HepG2 (cell line): Measurements from ENCODE around the gene PRDM7. TPM values are rescaled to one million over a fixed set of nuclear protein-coding genes. Genes with fewer than 3 reads are reported as not detected.
A peak's percentile ranks its signal among the peaks of the same experiment; 100 is the strongest.

Experiments
- ATAC-seq: fragments of 200-7000 bp; cut with Tn5 transposase; 3 replicates; pipeline ENCODE4 v1.9.1; 2020; ENCODE audit warnings: mild to moderate bottlenecking, moderate library complexity
- BruUV-seq: library from RNA; stranded (reverse); fragments of 400-500 nt; replicated peaks from 2 replicates; lab custom pipeline; 2021; lab: Mats Ljungman, UMichigan
- CTCF ChIA-PET: fragments of 300-600 bp; formaldehyde crosslinking; extraction: SDS; loops from one replicate; lab custom pipeline; 2021; ENCODE audit warnings: low total read pairs, inconsistent platforms, low intra/inter-chr PET ratio; lab: Yijun Ruan, JAX
- POLR2A ChIA-PET: fragments of 350-600 bp; sonication (Branson Sonifier 250); formaldehyde crosslinking; loops from one replicate; lab custom pipeline; 2020; ENCODE audit warnings: antibody characterized with exemption, inconsistent platforms; lab: Yijun Ruan, JAX
- DNase-seq: peaks from one replicate; pipeline ENCODE4 v3.0.0-alpha.2; 2015; ENCODE audit warnings: low spot score
- FAIRE-seq: peaks from 3 replicates; lab custom pipeline; 2011; peaks lifted over from hg19 to GRCh38; lab: Jason Lieb, UNC
- H2AFZ ChIP-seq: one replicate; pipeline ENCODE4 v1.6.1; 2011; ENCODE audit warnings: low read length, inconsistent platforms
- H3K27ac ChIP-seq: fragments of 300-600 bp; 3 replicates; pipeline ENCODE4 v1.8.0; 2011; ENCODE audit warnings: mixed run types, mild to moderate bottlenecking, mixed read lengths, low read length, inconsistent platforms; ENCODE audit not compliant: insufficient read depth; ENCODE audit errors: extremely low read length
- H3K27me3 ChIP-seq, 2 experiments: fragments of 200-600 bp in 1 of 2; 2 replicates in 1 of 2; 3 replicates in 1 of 2; pipeline versions ENCODE4 v1.6.0 to v1.8.0; 2011; ENCODE audit warnings: low read length in 2 of 2, mild to moderate bottlenecking in 2 of 2, moderate library complexity in 2 of 2, inconsistent platforms in 1 of 2; ENCODE audit not compliant: insufficient read depth in 2 of 2, control insufficient read depth in 1 of 2
- H3K36me3 ChIP-seq, 2 experiments: fragments of 200-600 bp in 1 of 2; replicated peaks in 1 of 2; 2 replicates in 1 of 2; 3 replicates in 1 of 2; pipeline versions ENCODE4 v1.5.1 to v1.8.0; 2011; ENCODE audit warnings: low read length in 2 of 2, inconsistent platforms in 1 of 2; ENCODE audit not compliant: insufficient read depth in 2 of 2, control insufficient read depth in 1 of 2
- H3K4me1 ChIP-seq: 2 replicates; pipeline ENCODE4 v1.5.1; 2012; ENCODE audit warnings: low read length, inconsistent platforms; ENCODE audit not compliant: insufficient read depth
- H3K4me2 ChIP-seq: 2 replicates; pipeline ENCODE4 v1.6.0; 2011; ENCODE audit warnings: low read depth, low read length, inconsistent platforms
- H3K4me3 ChIP-seq, 3 experiments: fragments of 200-600 bp in 1 of 3; sonication (generic), shearing (Covaris generic) in 1 of 3; replicated peaks in 1 of 3; 2 replicates each; pipeline ENCODE4 v1.5.1; 2011 to 2016; ENCODE audit warnings: low read length in 3 of 3, inconsistent platforms in 2 of 3, low read depth in 2 of 3, mild to moderate bottlenecking in 2 of 3, control low read depth in 1 of 3, mixed read lengths in 1 of 3; ENCODE audit not compliant: insufficient read depth in 1 of 3
- H3K79me2 ChIP-seq: one replicate; pipeline ENCODE4 v1.6.1; 2011; ENCODE audit warnings: low read length, inconsistent platforms; ENCODE audit not compliant: insufficient read depth
- H3K9ac ChIP-seq: 2 replicates; pipeline ENCODE4 v1.6.0; 2011; ENCODE audit warnings: mild to moderate bottlenecking, low read depth, low read length, inconsistent platforms; ENCODE audit not compliant: insufficient read depth
- H3K9me3 ChIP-seq: 2 replicates; pipeline ENCODE4 v1.5.1; 2012; ENCODE audit warnings: mild to moderate bottlenecking, low read length
- H4K20me1 ChIP-seq: 2 replicates; pipeline ENCODE4 v1.6.0; 2011; ENCODE audit warnings: inconsistent platforms, mild to moderate bottlenecking, low read length, moderate library complexity; ENCODE audit not compliant: insufficient read depth
- JUNB ChIP-seq: sonication (generic); formaldehyde crosslinking; IDR thresholded peaks from 2 replicates; pipeline ENCODE4 v1.8.0; 2022; ENCODE audit warnings: missing genetic modification reagents, mild to moderate bottlenecking, borderline replicate concordance
- KLF16 ChIP-seq, 2 experiments: sonication (generic) in 1 of 2; formaldehyde crosslinking in 1 of 2; IDR thresholded peaks; 2 replicates each; pipeline versions ENCODE4 v1.6.1 to v1.8.0; 2016 to 2023; ENCODE audit warnings: missing genetic modification reagents in 2 of 2, missing compliant biosample characterization in 1 of 2
- THYN1 ChIP-seq: sonication (generic); formaldehyde crosslinking; IDR thresholded peaks from 2 replicates; pipeline ENCODE4 v1.8.1; 2023; ENCODE audit warnings: low read depth, mild to moderate bottlenecking, moderate library complexity, missing genetic modification reagents, borderline replicate concordance
- ZBTB2 ChIP-seq: sonication (generic); formaldehyde crosslinking; IDR thresholded peaks from 2 replicates; pipeline ENCODE4 v1.8.0; 2022; ENCODE audit warnings: low read depth, missing genetic modification reagents
- ZNF724P ChIP-seq: sonication (generic); formaldehyde crosslinking; IDR thresholded peaks from 2 replicates; pipeline ENCODE4 v1.8.0; 2022; ENCODE audit warnings: missing genetic modification reagents, borderline replicate concordance
- WGBS: methylation state at CpG from one replicate; pipeline ENCODE4 v1.1.6; 2017; ENCODE audit warnings: low lambda C conversion rate; 5-methylcytosine and 5-hydroxymethylcytosine counted together
- in situ Hi-C: cut with HindIII; loops from 2 replicates; pipeline ENCODE4 v1.10.0; 2017; ENCODE audit warnings: low pct_unique_long_range_greater_than_20kb; ENCODE audit not compliant: extremely low pct_ligation_motif_present
- intact Hi-C: fragments of 100-400 bp; cut with micrococcal nuclease; formaldehyde crosslinking; loops from one replicate; pipeline ENCODE4 v1.10.0; 2022; ENCODE audit not compliant: unreplicated experiment
- polyA plus RNA-seq, 8 experiments: library from polyadenylated mRNA; depleted of rRNA in 3 of 8; stranded (reverse) in 7 of 8; unstranded in 1 of 8; fragments of >200 nt; fragmentation: Illumina TruSeq in 4 of 8; extraction: Trizol in 4 of 8; gene quantifications; 2 replicates each; pipeline versions ENCODE4 v1.2.1 to v1.2.3, GENCODE V29; 2011 to 2016; ENCODE audit warnings: low read depth in 4 of 8, missing spikeins in 1 of 8, mixed read lengths in 1 of 8; ENCODE audit not compliant: insufficient read depth in 1 of 8
- total RNA-seq, 5 experiments: library from RNA; depleted of rRNA; stranded (reverse); fragments of >200 nt; fragmentation: Illumina TruSeq; extraction: Trizol; gene quantifications; 2 replicates each; pipeline ENCODE4 v1.2.3, GENCODE V29; 2016; ENCODE audit warnings: low read depth in 1 of 5
- TF ChIP-seq, protein P1 (sequence below): sonication (generic); formaldehyde crosslinking; IDR thresholded peaks from 2 replicates; pipeline ENCODE4 v1.8.0; 2022; ENCODE audit warnings: mild to moderate bottlenecking, missing genetic modification reagents, moderate library complexity
- TF ChIP-seq, protein P2 (sequence below): sonication (generic); formaldehyde crosslinking; IDR thresholded peaks from 2 replicates; pipeline ENCODE4 v1.5.0; 2020; ENCODE audit warnings: mild to moderate bottlenecking, missing genetic modification reagents

The PRDM7 gene
- total and polyA plus RNA-seq, 2 of the 13 experiments (the other 11 are each of a cell fraction or from before 2014, with no cell fraction given), result not detected

GRCh38 chr16:90032674-90033331 is 44.3 kb downstream of the PRDM7 start:
- TF ChIP-seq KLF16 (CRISPR knock-in tag; IDR thresholded peaks at IDR 0.05) (0 out of 4 replicates have a peak, but pooled peaks of 1 of the 2 experiments have one; percentile 10), ZBTB2 (CRISPR knock-in tag) (no peak)
- in situ Hi-C loops, result no loop called here
- no peaks in the 10 kb centered on the region for H3K4me1 ChIP-seq
- ATAC-seq (peak; percentile 15; the same call in 1 of the 3 replicates), FAIRE-seq (no peak), DNase-seq (no peak)
- ChIA-PET CTCF (no interaction called here), POLR2A (interaction anchor here (2.8 kb wide), 1 partner anchor 14 kb away, joined by 13 read pairs; the partner anchor contains the start of gene DBNDD1)
- H3K4me3 ChIP-seq, result no peak overlapping the region
- WGBS, result 94% methylated on average over 8 of the region's 8 CpGs
- H3K27me3 ChIP-seq, result no peaks in the 10 kb centered on the region
- BruUV-seq, result no TSS peak
- H2AFZ ChIP-seq, result no peak overlapping the region
- no peaks in the 10 kb centered on the region for H3K9me3 ChIP-seq
- intact Hi-C loops, result no loop called here
- no peak overlapping the region for H3K9ac ChIP-seq
- H3K27ac ChIP-seq, result no peak overlapping the region
- no peak overlapping the region for H3K4me2 ChIP-seq
- H4K20me1 ChIP-seq, result peaks cover 9% of the 10 kb centered on the region; the same call in 1 of the 2 replicates
- peaks cover 30 to 58% of the 10 kb centered on the region in 2 experiments for H3K36me3 ChIP-seq
- no peaks in the 10 kb centered on the region for H3K79me2 ChIP-seq

- in situ Hi-C loops (no loop called here), intact Hi-C loops (no loop called here)
- Histone ChIP-seq H3K4me2 (no peak overlapping the region), H3K9me3 (no peaks in the 10 kb centered on the region), H2AFZ (no peak overlapping the region), H3K4me3 (no peak overlapping the region), H3K36me3 (peaks cover 24 to 56% of the 10 kb centered on the region in 2 experiments), H3K9ac (no peak overlapping the region), H3K79me2 (no peaks in the 10 kb centered on the region), H3K4me1 (no peaks in the 10 kb centered on the region), H4K20me1 (peaks cover 9% of the 10 kb centered on the region; the same call in 1 of the 2 replicates), H3K27ac (no peak overlapping the region), H3K27me3 (no peaks in the 10 kb centered on the region)
- BruUV-seq, result no TSS peak
- no peak for ATAC-seq
- DNase-seq, result no peak
- no peak for FAIRE-seq
- ChIA-PET POLR2A (no interaction called here), CTCF (no interaction called here)
- WGBS, result 94% methylated on average over 9 of the region's 9 CpGs
- 0 out of 2 replicates have a peak, but pooled peaks have one; percentile 20 for TF ChIP-seq JUNB (CRISPR knock-in tag)
- TF ChIP-seq THYN1 (CRISPR knock-in tag), result no peak
- no peak for TF ChIP-seq ZNF724P (CRISPR knock-in tag)
- TF ChIP-seq, protein P1, sequence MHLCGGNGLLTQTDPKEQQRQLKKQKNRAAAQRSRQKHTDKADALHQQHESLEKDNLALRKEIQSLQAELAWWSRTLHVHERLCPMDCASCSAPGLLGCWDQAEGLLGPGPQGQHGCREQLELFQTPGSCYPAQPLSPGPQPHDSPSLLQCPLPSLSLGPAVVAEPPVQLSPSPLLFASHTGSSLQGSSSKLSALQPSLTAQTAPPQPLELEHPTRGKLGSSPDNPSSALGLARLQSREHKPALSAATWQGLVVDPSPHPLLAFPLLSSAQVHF, result no peak
- TF ChIP-seq, protein P2, sequence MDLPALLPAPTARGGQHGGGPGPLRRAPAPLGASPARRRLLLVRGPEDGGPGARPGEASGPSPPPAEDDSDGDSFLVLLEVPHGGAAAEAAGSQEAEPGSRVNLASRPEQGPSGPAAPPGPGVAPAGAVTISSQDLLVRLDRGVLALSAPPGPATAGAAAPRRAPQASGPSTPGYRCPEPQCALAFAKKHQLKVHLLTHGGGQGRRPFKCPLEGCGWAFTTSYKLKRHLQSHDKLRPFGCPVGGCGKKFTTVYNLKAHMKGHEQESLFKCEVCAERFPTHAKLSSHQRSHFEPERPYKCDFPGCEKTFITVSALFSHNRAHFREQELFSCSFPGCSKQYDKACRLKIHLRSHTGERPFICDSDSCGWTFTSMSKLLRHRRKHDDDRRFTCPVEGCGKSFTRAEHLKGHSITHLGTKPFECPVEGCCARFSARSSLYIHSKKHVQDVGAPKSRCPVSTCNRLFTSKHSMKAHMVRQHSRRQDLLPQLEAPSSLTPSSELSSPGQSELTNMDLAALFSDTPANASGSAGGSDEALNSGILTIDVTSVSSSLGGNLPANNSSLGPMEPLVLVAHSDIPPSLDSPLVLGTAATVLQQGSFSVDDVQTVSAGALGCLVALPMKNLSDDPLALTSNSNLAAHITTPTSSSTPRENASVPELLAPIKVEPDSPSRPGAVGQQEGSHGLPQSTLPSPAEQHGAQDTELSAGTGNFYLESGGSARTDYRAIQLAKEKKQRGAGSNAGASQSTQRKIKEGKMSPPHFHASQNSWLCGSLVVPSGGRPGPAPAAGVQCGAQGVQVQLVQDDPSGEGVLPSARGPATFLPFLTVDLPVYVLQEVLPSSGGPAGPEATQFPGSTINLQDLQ (CRISPR knock-in tag), result no peak
Observed at GRCh38 chr16:90031931-90032673, 45.0 kb downstream of the PRDM7 start.
